HTERT RPE-1 (cell line): ENCODE data around the gene NKX6-1.

Experiments
- in situ Hi-C: fragments of 300-500 bp; cut with MboI; formaldehyde crosslinking; loops from 4 replicates; pipeline ENCODE4 v1.14.3; 2020; ENCODE audit warnings: low sequenced_read_pairs

Gene NKX6-1

GRCh38 chr4:84498935-84499623 lies at the start of gene NKX6-1:
Gene NKX6-1 (minus strand): TSS chr4:84499292. CDS start chr4:84498228, 1,064 bp downstream.
- in situ Hi-C loops = no loop called here

GRCh38 chr4:84547211-84547610 lies 48.1 kb upstream of the NKX6-1 start:
- in situ Hi-C loops = no loop called here

DNA sequence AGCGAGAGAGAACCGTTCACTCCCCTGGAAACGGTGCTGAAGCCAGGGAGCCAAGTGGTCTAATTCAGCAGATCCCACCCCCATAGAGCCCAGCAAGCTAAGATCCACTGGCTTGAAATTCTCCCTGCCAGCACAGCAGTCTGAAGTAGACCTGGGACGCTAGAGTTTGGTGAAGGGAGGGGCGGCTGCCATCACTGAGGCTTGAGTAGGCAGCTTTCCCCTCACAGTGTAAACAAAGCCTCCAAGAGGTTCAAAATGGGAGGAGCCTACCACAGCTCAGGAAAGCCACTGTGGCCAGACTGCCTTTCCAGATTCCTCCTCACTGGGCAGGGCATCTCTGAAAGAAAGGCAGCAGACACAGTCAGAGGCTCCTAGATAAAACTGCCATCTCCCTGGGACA lies 46.0 kb upstream of the NKX6-1 start:
- in situ Hi-C loops = no loop called here

GRCh38 chr4:84535901-84536300 lies 36.8 kb upstream of the NKX6-1 start:
- in situ Hi-C loops = no loop called here

DNA sequence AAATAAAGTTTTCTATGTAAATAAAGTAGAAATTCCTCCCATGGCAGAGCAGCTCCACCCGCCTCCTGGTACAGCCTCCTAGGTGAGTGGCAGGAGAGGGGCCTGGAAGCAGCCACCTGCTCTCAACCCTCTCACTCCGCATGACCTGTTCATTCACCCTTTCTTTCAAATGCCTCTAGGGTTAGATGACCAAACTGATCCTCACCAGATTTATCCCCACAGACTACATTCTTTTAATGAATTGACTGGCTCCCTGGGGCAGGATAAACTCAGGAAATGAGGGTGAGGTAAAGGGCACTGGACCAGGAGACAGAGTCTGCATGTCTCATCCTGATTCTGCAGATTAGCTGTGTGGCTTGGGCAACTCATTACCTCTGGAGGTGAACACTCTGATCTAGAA lies 32.6 kb upstream of the NKX6-1 start:
- in situ Hi-C loops = no loop called here

DNA sequence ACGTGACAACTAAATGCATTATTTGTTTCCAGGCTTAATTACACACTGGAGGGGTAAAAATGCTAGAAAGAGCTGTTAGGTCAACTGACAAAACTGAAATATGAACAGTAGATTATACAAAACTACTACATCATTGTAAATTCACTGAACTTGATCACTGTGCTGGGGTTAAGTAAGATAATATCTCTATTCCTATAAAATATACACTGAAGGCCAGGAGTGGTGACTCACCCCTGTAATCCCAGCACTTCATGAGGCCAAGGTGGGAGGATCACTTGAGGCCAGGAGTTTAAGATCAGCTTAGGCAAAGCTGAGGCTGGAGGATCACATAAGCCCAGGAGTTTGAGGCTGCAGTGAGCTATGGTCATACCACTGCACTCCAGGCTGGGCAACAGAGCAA lies 31.8 kb upstream of the NKX6-1 start:
- in situ Hi-C loops = no loop called here

DNA sequence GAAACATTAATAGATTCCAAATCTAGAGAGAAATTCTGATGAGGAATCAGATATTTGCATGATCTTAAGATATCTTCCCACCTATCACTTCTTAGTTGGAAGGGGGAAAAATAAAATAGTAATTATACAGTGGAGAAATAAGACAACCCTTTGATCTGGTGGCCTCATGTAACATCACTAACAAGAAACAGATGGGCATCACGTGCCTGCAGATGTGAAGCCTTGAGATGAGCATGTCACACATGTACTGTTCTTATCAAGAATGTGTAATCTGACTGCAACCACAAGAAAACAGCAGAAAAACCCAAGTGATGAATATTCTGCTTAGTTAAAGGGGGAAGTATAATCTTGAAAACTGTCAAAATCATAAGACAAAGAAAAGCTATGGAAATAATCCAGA lies 31.4 kb upstream of the NKX6-1 start:
- in situ Hi-C loops = no loop called here

DNA sequence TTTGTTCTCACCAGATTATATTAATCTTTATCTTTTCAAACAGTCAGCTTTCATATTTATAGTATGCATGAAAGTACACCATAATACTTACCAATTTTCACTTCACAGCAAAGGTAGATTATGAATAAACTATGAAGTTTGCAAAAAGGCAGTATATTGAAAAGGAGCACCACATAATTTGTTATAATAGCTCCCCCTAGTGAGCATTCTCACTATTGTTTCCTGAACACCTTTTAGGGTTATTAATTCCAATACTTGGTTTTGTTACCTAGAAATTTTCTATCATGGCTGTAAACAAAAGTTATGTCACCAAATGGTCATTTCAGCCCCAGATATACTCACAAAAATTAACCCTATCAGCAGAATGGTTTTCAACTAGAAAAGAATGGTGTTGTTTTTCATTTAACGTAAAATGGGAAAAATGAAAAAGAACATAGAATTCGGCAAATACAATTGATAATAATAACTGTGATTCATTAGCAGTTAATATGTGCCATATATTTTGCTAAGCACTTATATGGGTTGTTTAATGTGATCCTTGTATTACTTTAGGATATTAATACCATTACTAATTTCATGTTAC lies 30.2 kb upstream of the NKX6-1 start:
- in situ Hi-C loops = no loop called here

GRCh38 chr4:84527391-84527790 lies 28.3 kb upstream of the NKX6-1 start:
- in situ Hi-C loops = no loop called here

DNA sequence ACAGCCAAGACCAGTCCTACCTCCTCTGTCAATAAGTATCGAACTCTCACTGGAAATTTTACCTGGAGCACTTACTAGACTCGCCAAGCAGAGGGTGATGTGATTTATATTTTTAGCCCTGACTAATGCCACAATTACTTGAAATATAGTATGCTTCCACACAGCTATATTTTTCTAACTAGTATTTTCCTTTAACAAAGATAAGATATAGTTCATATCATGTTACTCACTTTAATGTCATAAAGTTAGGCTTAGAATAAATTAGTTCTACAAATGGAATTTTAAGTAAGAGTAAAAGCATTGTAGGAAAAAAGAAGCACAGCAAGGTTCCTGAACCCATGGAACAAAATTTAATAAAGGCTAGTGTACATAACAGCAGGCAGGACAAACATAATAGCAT lies 16.0 kb upstream of the NKX6-1 start:
- in situ Hi-C loops = no loop called here

DNA sequence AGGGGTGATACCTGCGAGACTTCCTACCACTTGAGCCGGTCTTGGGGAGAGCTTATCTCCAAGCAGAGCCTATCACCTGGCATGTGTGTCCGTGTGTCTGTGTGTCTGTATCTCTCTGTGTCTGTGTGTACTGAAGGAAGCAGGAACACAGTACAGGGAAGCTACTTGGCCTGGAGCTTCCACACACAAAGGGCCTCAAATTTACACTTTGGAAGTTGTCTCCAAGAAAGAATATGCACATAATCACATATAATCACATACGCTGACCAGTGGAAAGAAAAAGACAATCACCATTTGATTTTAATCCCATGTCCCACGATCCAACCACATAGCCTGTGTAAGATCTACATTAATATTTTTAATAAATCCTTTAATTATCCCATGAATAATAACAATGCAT lies 13.2 kb upstream of the NKX6-1 start:
- in situ Hi-C loops = no loop called here

DNA sequence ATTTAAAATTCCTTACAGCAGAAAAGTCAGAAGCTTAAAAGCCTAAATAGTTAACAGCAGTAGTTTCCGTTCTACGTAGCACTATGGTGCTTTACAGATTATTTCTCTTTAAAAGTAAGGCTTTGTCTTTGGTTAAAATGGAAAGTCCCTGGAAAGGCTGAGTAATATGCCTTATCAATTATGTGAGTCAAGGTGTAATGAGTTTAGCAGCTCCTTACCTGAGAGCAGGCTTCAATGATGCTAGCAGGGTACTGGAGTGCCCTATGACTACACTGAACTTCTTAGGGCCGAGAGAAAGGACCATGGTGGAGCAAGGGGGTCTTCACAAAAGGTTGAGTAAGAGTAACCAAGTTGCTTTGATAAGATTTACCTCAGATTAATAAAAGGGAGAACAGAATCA lies 12.6 kb upstream of the NKX6-1 start:
- in situ Hi-C loops = no loop called here

- in situ Hi-C loops = no loop called here
Measured at GRCh38 chr4:84507941-84508340, 8.8 kb upstream of the NKX6-1 start.

GRCh38 chr4:84504821-84505220 lies 5.7 kb upstream of the NKX6-1 start:
- in situ Hi-C loops = no loop called here

DNA sequence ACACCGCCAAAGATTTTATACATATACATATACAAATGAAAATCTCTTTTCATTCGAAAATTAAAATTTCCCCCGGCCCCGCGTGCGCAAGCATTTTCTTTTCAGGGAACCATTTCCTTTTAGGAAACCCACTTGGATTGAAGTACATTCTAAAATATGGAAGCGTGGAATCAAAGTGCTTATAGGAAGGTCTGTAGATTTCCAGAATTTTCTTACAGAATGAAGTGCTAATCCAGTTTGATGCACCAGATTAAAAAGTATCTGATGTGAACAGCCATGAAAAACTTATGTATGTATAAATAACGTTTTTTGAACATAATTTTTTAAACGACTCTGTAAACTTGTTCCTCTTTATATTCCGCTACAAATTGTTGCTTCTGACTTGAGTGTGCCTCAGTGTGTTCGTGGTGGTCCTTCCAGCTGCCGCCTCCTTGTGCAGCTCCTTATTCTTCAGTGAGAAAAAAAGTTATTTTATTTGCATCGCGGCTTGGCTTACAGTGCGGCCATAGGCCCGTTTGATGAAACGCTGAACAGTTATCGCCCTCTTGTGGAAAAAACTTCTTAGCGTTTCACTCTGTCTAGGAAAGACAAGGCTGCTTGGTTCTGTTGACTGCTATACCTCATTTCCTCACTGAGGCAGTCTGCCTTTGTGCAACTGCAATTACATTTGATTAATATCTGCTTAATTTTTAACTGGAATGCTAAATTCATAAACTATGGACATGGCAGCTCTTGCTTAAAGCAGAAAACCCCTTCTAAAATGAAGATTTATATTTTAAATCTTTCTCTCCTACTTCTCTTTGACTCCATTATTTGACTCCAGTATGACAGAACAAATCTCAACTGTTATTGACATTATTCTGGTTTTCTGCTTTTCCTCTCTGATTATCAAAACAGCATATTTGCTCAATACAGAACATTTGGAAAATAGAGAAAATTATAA lies 4.7 kb upstream of the NKX6-1 start:
- in situ Hi-C loops = no loop called here

- in situ Hi-C loops = no loop called here
Measured at GRCh38 chr4:84502955-84503373, 3.9 kb upstream of the NKX6-1 start.

DNA sequence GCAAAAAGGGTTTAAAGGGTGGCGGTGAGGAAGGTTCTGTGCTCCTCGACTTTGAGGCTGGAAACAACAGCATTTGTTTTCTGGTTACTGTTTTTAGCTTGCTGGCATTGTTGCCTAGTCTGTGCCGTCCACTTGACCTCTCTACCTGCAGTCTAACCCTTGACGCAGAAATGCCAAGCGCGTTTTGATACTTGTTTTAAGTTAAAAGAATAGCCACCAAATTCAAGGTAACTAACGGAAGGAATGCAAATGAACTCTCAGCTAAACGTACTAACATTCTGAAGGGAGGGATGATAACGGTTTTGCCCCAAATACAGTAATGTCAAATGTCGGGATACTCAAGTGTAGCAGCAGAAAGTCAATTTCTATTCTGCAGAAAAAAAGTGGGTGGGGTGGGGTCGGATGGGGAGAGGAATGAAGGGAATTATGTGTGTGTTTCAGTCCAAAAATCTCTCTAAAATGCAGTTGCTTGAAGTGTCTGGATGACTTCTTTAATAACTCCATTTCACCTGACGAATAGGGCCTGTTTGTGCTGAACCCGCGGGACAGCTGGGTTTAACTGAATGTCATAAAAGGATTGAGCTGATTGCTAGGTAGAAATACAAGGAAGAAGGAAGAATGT lies 3.4 kb upstream of the NKX6-1 start:
- in situ Hi-C loops = no loop called here

- in situ Hi-C loops = no loop called here
Measured at GRCh38 chr4:84501721-84502267, 2.7 kb upstream of the NKX6-1 start.

GRCh38 chr4:84501202-84501503 lies 2.1 kb upstream of the NKX6-1 start:
- in situ Hi-C loops = no loop called here

GRCh38 chr4:84500386-84501201 lies 1.5 kb upstream of the NKX6-1 start:
- in situ Hi-C loops = no loop called here

DNA sequence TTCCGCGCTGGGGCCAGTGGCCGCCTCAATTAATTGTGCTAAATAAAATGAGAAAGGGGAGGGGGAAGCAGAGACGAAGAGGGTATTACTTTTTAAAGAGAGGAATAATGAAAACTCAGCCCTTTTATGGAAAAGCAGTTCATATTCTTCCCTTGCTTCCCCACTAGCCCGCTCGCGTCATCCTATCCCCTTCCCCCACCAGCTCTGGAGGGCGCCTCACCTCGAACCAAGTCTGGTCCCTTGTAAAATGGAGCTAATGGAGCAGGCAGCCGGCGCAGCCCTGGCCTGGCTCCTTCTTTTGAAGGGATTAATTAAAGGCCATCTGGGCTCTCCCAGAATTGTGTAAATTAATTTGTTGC lies 511 bp upstream of the NKX6-1 start:
- in situ Hi-C loops = no loop called here
